NB4 (cell line): ENCODE results near the gene DCAF17.
"Not testable (repeated sequence)": the region's sequence is repeated elsewhere in the genome, so short reads cannot be mapped to it uniquely, and the experiment has no call there.

Experiments used
- DNase-seq: peaks from one replicate; pipeline ENCODE4 v3.0.0; 2010; ENCODE audit warnings: low read depth
- H3K4me3 ChIP-seq: one replicate; pipeline ENCODE4 v1.5.1; 2011; ENCODE audit warnings: mild to moderate bottlenecking, low read depth, low read length, moderate library complexity
- MYC ChIP-seq: IDR thresholded peaks from 2 replicates; pipeline ENCODE4 v1.6.1; 2011; ENCODE audit warnings: low read depth, low read length
- POLR2A ChIP-seq: IDR thresholded peaks from 2 replicates; pipeline ENCODE4 v1.6.1; 2011; ENCODE audit warnings: mild to moderate bottlenecking; ENCODE audit not compliant: insufficient read length; ENCODE audit errors: extremely low read depth
- TF ChIP-seq, protein P1 (sequence below): IDR thresholded peaks from 2 replicates; pipeline ENCODE4 v1.6.1; 2011; ENCODE audit warnings: low read depth, low read length
- TF ChIP-seq, protein P2 (sequence below): IDR thresholded peaks from one replicate; pipeline ENCODE4 v1.5.1; 2012; ENCODE audit warnings: low read depth, low read length

The DCAF17 gene

GRCh38 chr2:171530378-171530777 lies 96.4 kb downstream of the DCAF17 start:
- DNase-seq = no peak
- H3K4me3 ChIP-seq = no peak overlapping the region
- TF ChIP-seq MYC (no peak), POLR2A (no peak)
- TF ChIP-seq, protein P1, sequence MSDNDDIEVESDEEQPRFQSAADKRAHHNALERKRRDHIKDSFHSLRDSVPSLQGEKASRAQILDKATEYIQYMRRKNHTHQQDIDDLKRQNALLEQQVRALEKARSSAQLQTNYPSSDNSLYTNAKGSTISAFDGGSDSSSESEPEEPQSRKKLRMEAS = no peak
- TF ChIP-seq, protein P2, sequence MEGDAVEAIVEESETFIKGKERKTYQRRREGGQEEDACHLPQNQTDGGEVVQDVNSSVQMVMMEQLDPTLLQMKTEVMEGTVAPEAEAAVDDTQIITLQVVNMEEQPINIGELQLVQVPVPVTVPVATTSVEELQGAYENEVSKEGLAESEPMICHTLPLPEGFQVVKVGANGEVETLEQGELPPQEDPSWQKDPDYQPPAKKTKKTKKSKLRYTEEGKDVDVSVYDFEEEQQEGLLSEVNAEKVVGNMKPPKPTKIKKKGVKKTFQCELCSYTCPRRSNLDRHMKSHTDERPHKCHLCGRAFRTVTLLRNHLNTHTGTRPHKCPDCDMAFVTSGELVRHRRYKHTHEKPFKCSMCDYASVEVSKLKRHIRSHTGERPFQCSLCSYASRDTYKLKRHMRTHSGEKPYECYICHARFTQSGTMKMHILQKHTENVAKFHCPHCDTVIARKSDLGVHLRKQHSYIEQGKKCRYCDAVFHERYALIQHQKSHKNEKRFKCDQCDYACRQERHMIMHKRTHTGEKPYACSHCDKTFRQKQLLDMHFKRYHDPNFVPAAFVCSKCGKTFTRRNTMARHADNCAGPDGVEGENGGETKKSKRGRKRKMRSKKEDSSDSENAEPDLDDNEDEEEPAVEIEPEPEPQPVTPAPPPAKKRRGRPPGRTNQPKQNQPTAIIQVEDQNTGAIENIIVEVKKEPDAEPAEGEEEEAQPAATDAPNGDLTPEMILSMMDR = no peak

DNA sequence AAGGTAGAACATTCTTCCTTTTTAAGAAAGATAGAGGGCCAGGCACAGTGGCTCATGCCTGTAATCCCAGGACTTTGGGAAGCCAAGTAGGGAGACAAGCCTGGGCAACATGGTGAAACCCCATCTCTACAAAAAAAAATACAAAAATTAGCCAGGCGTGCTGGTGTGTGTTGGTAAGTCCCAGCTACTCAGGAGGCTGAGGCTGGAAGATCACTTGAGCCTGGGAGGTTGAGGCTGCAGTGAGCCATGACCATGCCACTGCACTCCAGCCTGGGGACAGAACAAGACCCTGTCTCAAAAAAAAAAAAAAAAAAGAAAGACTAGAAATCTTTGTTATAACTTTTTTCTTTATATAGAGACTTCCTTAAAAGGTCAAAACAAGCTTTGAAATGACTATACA lies 96.8 kb downstream of the DCAF17 start:
- H3K4me3 ChIP-seq = peak overlapping the region; percentile 12
- not testable (repeated sequence) for DNase-seq

DNA sequence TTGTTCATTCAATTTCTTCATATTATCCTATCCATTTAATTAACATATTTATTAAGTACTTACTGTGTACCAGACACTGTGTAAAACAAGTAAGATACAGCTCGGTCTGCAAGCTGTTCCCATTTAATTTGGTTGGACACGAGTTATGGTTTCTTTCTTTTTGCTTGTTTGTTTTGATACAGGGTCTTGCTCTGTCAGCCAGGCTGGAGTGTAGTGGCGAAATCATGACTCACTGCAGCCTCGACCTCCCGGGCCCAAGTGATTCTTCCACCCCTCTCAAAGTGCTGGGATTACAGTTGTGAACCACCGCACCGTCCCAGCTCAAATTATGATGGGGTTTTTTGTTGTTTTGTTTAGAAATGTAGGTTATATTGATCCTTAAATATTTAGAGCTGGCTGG lies 97.3 kb downstream of the DCAF17 start:
- DNase-seq = peak; percentile 76
- 0 out of 2 replicates have a peak, but pooled peaks have one; percentile 22 for TF ChIP-seq MYC
- TF ChIP-seq, protein P1 = no peak
- H3K4me3 ChIP-seq = peak overlapping the region; percentile 12

DNA sequence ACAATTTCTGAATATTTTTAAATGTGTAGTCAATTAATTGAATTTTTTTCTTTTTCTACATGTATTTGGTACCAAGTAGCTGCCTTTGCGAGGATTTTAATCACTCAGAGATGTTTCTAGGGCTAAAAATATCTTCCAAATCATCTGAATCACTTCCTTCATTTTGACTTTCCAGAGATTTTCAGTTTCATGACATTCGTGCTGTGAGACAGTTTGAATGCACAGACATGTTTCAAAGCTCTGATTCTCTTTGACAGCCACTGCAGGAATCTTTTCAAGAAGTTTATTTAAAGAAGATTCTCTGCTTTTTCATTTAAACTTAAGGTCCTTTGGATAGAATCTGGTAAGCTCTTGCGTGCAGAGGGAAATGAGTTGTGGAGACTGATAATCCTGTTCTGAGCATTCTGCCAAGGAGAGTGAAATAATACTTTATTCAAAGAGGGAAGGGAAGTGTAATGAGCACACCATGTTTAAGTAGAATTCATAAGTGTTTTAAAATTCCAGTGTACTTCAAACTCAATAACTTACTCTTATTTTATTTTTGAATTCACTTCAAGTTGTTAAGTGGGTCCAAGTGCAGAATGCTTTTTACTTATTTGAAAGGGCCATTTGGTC lies 97.9 kb downstream of the DCAF17 start:
- TF ChIP-seq POLR2A = no peak
- TF ChIP-seq, protein P2 = no peak
- TF ChIP-seq, protein P1 = no peak
- no peak for TF ChIP-seq MYC
- H3K4me3 ChIP-seq = no peak overlapping the region
- no peak for DNase-seq

DNA sequence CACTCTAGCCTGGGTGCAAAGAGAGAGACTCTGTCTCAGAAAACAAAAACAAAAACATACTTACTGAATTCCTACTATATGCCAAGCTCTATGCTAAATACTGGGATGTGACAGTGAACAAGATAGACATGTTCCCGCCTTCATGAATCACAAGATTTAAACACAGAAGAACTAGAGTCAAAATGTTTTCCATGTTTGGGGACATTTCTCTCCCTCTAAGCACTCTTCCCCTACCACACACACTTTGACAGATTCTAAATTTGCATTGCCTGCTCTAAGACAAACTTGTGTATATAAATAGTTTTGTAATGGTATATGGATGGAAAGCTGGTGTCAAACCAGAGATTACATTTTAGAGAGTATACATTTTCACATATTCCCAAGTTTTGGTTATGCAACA lies 99.3 kb downstream of the DCAF17 start:
- H3K4me3 ChIP-seq = no peak overlapping the region
- TF ChIP-seq, protein P1 = no peak
- no peak for TF ChIP-seq MYC
- TF ChIP-seq, protein P2 = no peak
- TF ChIP-seq POLR2A = no peak
- DNase-seq = no peak
